ENCODE results near the gene OR6B3.

OR6B3 gene

DNA sequence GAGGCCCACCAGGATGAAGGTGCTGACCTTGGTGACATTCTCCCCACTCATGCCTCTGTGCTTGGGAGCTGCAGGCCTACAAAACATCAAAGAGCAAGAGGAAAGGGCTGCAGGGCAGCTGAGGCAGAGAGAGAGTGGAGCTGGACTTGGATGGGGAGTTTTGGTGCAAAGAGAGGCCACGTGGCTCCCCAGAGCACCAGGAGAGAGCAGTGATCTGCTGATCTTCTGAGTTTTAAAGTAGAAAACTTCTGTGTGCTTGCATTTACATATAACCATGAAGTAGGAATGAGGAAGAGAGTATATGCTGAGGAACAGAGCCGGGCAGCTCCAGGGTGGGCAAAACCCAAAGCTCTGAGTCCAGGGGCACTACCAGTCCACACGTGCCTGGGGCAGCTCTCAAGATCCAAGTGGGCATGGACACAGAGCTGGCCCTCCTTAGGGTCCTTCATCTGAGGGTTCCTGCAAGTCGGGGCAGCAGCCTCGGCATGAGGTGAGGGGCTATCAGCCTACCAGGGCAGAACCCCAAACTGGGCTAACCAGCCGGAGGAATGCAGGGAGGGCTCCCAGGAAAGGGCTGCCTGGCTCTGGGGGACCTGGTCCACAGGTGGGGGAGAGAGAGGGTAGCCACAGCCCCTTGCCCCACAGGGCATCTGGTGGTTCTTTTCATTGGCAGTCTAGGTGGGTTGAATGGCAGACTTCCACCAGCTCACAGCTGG lies 22.8 kb downstream of the OR6B3 start, which contains the start of gene OR6B2:
Gene OR6B2, minus strand, starts transcription at position 51 of the 716 bp plus-strand sequence. Its CDS starts 0 bp downstream, at position 51.
- no peak for FAIRE-seq

DNA sequence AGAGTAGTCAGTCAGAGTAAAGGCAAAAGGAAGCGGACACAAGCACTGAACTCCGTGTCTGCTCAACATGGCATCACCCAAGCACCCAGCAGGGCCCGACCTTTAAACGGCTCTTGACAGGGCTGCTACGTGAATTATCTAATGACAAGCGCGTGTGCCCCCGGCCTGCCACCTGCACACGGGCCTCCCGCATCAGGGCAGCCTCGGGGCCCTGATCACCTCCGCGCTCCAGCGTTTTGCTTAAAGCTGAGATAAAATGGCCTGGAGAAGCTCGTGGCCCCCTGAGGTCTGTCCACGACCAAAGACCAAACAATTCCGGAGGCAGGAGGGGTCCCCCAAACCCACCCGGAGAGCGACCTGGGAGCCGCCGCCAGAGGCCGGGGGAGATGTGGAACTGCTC lies 28.6 kb downstream of the OR6B3 start:
- FAIRE-seq (peak; percentile 63), DNase-seq (ENCODE audit: insufficient read length, low spot score) (peak; percentile 27)
- no peak for TF ChIP-seq POLR2A (IDR thresholded peaks at IDR 0.05; ENCODE audit: low read depth, low read length)
- TF ChIP-seq POLR2AphosphoS5 (IDR thresholded peaks at IDR 0.05; ENCODE audit: low read depth, low read length): no peak
- TF ChIP-seq PAX5 (IDR thresholded peaks at IDR 0.05; ENCODE audit: insufficient read depth, low read length, severe bottlenecking): no peak
- no peak for TF ChIP-seq TAF1 (IDR thresholded peaks at IDR 0.05; ENCODE audit: low read depth, low read length)
- TF ChIP-seq POU2F2 (IDR thresholded peaks at IDR 0.05; ENCODE audit: low read depth, low read length): no peak
- no peak for TF ChIP-seq SPI1 (IDR thresholded peaks at IDR 0.05; ENCODE audit: low read depth, low read length)

More for the DNA sequence above, 22.8 kb downstream of the OR6B3 start, which contains the start of gene OR6B2:
- TF ChIP-seq TAF1 (IDR thresholded peaks at IDR 0.05; ENCODE audit: low read depth, low read length) (no peak), POLR2A (IDR thresholded peaks at IDR 0.05; ENCODE audit: low read depth, low read length) (no peak), PAX5 (IDR thresholded peaks at IDR 0.05; ENCODE audit: insufficient read depth, low read length, severe bottlenecking) (no peak), SPI1 (IDR thresholded peaks at IDR 0.05; ENCODE audit: low read depth, low read length) (no peak), POLR2AphosphoS5 (IDR thresholded peaks at IDR 0.05; ENCODE audit: low read depth, low read length) (no peak), POU2F2 (IDR thresholded peaks at IDR 0.05; ENCODE audit: low read depth, low read length) (no peak)
- DNase-seq (ENCODE audit: insufficient read length, low spot score): no peak

DNA sequence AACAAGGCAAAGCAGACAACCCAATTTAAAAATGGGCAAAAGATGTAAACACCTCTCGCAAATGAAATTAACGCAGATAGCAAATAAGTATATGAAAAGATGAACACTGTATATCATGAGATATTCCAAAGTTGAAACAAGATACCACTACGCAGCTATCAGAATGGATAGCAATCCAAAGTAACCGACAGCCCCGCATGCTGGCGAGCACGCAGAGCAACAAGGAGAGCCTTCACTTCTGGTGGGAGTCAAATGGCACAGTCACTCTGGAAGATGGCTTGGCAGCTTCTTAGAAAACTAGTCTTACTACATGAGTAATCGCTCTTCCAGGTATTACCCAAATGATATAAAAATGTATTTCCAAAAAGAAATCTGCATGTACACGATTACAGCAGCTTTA lies 29.5 kb downstream of the OR6B3 start:
- FAIRE-seq: no peak
- TF ChIP-seq TAF1 (IDR thresholded peaks at IDR 0.05; ENCODE audit: low read depth, low read length) (no peak), SPI1 (IDR thresholded peaks at IDR 0.05; ENCODE audit: low read depth, low read length) (no peak), POLR2AphosphoS5 (IDR thresholded peaks at IDR 0.05; ENCODE audit: low read depth, low read length) (no peak), PAX5 (IDR thresholded peaks at IDR 0.05; ENCODE audit: insufficient read depth, low read length, severe bottlenecking) (no peak), POLR2A (IDR thresholded peaks at IDR 0.05; ENCODE audit: low read depth, low read length) (no peak), POU2F2 (IDR thresholded peaks at IDR 0.05; ENCODE audit: low read depth, low read length) (no peak)

DNA sequence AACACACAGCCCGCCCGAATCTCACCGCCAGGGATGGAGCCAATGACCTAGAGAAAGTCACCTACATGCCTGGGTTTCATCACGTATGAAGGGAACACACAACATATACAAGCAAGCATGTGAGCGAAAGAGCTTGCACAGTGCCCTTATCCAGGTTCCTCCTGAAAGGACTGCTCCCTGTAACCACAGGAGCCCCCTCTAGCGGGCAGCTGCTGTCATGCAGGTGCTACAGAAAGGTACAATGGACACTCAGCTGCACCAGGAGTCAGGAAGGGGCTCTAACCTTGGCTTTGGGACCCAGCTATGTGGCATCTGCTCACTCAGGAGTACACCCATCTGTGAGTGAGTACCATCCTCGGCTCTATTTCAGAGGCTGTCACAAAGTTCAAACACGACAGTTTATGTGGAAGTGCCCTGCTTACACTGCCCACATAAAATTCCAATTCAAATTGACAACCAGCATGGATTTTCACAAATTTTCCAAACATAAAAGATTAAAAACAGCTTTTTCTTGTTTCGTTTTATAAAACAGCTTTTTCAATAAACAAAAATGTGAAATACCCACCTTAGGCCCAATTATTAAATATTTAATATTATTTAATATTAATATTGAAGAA lies 31.7 kb downstream of the OR6B3 start:
- DNase-seq (ENCODE audit: insufficient read length, low spot score): peak; percentile 58
- FAIRE-seq: peak; percentile 54
- TF ChIP-seq SPI1 (IDR thresholded peaks at IDR 0.05; ENCODE audit: low read depth, low read length) (no peak), TAF1 (IDR thresholded peaks at IDR 0.05; ENCODE audit: low read depth, low read length) (no peak), POLR2AphosphoS5 (IDR thresholded peaks at IDR 0.05; ENCODE audit: low read depth, low read length) (no peak), POU2F2 (IDR thresholded peaks at IDR 0.05; ENCODE audit: low read depth, low read length) (no peak), PAX5 (IDR thresholded peaks at IDR 0.05; ENCODE audit: insufficient read depth, low read length, severe bottlenecking) (no peak), POLR2A (IDR thresholded peaks at IDR 0.05; ENCODE audit: low read depth, low read length) (no peak)

More for the DNA sequence above, 29.5 kb downstream of the OR6B3 start:
- DNase-seq (ENCODE audit: insufficient read length, low spot score): no peak

DNA sequence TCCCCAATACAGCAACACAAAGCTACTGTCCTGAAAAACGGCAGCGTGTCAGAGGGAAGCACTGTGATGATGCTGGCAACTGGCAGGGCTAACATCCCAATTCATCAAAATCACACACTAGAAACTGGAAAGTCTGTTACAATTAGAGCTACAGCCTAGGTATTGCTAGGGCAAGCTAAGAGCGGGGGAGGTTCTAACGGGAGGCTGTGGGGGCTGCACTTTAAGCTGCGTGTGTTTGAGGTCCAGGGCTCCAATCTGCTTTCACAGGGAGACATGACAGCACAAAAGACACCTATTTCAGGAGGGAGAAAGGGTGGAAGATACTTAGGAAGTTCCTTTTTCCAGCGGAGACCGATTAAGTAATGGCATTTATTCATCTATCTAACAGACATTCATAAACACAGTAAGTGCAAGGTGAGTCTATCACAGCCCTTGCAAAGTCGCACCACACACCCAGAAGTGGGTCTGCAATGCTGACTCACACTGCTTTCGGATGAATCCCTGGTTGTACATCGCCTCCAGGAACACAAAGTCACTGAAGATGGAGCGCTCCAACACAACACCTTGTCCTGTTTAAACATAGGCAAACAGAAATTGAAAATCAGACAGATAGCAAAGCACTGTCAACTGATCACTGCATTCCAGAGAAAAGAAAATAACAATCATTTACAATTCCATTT lies 35.1 kb downstream of the OR6B3 start:
- TF ChIP-seq POLR2AphosphoS5 (IDR thresholded peaks at IDR 0.05; ENCODE audit: low read depth, low read length) (no peak), PAX5 (IDR thresholded peaks at IDR 0.05; ENCODE audit: insufficient read depth, low read length, severe bottlenecking) (no peak), POLR2A (IDR thresholded peaks at IDR 0.05; ENCODE audit: low read depth, low read length) (no peak), TAF1 (IDR thresholded peaks at IDR 0.05; ENCODE audit: low read depth, low read length) (no peak), POU2F2 (IDR thresholded peaks at IDR 0.05; ENCODE audit: low read depth, low read length) (no peak), SPI1 (IDR thresholded peaks at IDR 0.05; ENCODE audit: low read depth, low read length) (no peak)
- FAIRE-seq (no peak), DNase-seq (ENCODE audit: insufficient read length, low spot score) (no peak)

DNA sequence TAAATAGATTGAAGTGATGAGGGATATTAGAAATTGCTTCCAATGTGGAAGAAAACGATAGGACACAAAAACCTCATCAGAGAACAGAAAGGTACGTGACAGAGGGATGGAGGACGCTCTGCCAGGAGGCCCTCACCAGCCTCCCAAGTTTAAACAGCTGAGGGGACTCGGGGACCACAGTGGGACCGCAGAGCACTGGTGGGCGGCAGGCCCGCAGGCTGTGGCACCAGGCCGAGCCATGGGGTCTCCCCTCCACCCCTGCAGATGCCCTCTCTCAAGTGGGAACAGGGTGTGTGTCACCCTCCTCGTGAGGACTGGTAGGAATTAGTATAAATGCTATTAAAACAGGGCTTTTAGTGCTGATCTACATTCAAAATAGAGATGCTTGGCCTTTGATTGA lies 39.0 kb downstream of the OR6B3 start:
- FAIRE-seq: no peak

DNA sequence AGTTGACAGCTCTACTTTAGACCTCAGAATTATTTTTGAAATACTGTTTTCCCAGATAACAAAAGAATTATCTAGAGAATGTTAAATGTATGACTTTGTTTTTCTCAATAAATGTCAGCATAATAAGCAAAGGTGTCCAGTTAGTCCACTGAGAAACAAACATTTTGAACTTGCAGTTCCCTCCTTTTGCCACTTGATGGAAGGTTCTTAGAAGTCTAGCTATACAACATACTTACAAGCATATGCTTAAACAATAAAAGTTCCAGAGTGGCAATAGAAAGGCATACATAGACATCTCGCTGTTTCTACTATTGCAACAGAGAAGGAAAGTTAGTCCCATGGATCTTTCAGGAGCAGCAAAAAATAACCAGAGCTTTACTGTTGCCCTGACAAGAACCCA lies 40.0 kb downstream of the OR6B3 start:
- FAIRE-seq (no peak), DNase-seq (ENCODE audit: insufficient read length, low spot score) (no peak)
- TF ChIP-seq TAF1 (IDR thresholded peaks at IDR 0.05; ENCODE audit: low read depth, low read length): no peak
- no peak for TF ChIP-seq POLR2AphosphoS5 (IDR thresholded peaks at IDR 0.05; ENCODE audit: low read depth, low read length)
- TF ChIP-seq POU2F2 (IDR thresholded peaks at IDR 0.05; ENCODE audit: low read depth, low read length): no peak
- TF ChIP-seq PAX5 (IDR thresholded peaks at IDR 0.05; ENCODE audit: insufficient read depth, low read length, severe bottlenecking): no peak
- no peak for TF ChIP-seq SPI1 (IDR thresholded peaks at IDR 0.05; ENCODE audit: low read depth, low read length)
- TF ChIP-seq POLR2A (IDR thresholded peaks at IDR 0.05; ENCODE audit: low read depth, low read length): no peak

More for the DNA sequence above, 39.0 kb downstream of the OR6B3 start:
- DNase-seq (ENCODE audit: insufficient read length, low spot score): no peak
- TF ChIP-seq TAF1 (IDR thresholded peaks at IDR 0.05; ENCODE audit: low read depth, low read length): no peak
- no peak for TF ChIP-seq POLR2AphosphoS5 (IDR thresholded peaks at IDR 0.05; ENCODE audit: low read depth, low read length)
- no peak for TF ChIP-seq SPI1 (IDR thresholded peaks at IDR 0.05; ENCODE audit: low read depth, low read length)
- no peak for TF ChIP-seq POLR2A (IDR thresholded peaks at IDR 0.05; ENCODE audit: low read depth, low read length)
- TF ChIP-seq PAX5 (IDR thresholded peaks at IDR 0.05; ENCODE audit: insufficient read depth, low read length, severe bottlenecking): no peak
- no peak for TF ChIP-seq POU2F2 (IDR thresholded peaks at IDR 0.05; ENCODE audit: low read depth, low read length)

DNA sequence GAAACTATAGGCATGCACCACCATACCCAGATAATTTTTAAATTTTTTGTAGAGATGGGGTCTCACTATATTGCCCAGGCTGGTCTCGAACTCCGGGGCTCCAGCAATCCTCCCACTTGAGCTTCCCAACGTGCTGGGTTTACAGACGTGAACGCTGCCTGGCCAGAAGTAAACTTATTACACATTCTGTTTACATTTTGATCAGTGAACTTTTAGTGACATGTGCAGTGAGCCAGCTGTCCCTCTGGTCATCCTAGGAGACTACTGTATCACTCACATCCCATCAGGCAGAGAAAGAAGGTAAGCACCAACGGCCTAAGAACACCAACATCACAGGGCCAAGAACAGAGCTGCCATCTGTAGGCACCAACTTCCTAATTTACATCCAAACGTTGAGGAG lies 50.3 kb downstream of the OR6B3 start:
- FAIRE-seq (no peak), DNase-seq (ENCODE audit: insufficient read length, low spot score) (no peak)
- TF ChIP-seq POLR2AphosphoS5 (IDR thresholded peaks at IDR 0.05; ENCODE audit: low read depth, low read length) (no peak), POU2F2 (IDR thresholded peaks at IDR 0.05; ENCODE audit: low read depth, low read length) (no peak), SPI1 (IDR thresholded peaks at IDR 0.05; ENCODE audit: low read depth, low read length) (no peak), TAF1 (IDR thresholded peaks at IDR 0.05; ENCODE audit: low read depth, low read length) (no peak), PAX5 (IDR thresholded peaks at IDR 0.05; ENCODE audit: insufficient read depth, low read length, severe bottlenecking) (no peak), POLR2A (IDR thresholded peaks at IDR 0.05; ENCODE audit: low read depth, low read length) (no peak)

DNA sequence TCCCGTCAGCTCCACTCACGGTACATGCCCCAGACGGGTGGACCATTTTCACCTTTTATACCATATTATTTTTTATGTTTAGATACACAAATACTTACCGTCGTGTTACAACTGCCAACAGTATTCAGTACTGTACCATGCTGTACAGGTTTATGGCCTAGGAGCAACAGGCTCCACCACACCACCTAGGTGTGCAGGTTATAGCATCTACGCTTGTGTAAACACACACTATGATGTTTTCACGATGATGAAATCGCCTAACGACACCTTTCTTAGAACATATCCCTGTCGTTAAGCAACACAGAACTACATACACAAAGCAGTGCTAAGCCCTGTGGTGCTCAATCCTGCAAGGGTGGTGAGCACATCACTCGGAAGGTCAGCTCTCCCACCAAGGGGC lies 52.6 kb downstream of the OR6B3 start:
- no peak for FAIRE-seq
- TF ChIP-seq POLR2A (IDR thresholded peaks at IDR 0.05; ENCODE audit: low read depth, low read length) (no peak), PAX5 (IDR thresholded peaks at IDR 0.05; ENCODE audit: insufficient read depth, low read length, severe bottlenecking) (no peak), SPI1 (IDR thresholded peaks at IDR 0.05; ENCODE audit: low read depth, low read length) (no peak), POLR2AphosphoS5 (IDR thresholded peaks at IDR 0.05; ENCODE audit: low read depth, low read length) (no peak), TAF1 (IDR thresholded peaks at IDR 0.05; ENCODE audit: low read depth, low read length) (no peak), POU2F2 (IDR thresholded peaks at IDR 0.05; ENCODE audit: low read depth, low read length) (no peak)
- no peak for DNase-seq (ENCODE audit: insufficient read length, low spot score)

Data from GM12891 (cell line).